ENCODE results near the gene ICAM5. TPM values are rescaled to one million over a fixed set of nuclear protein-coding genes. Genes with fewer than 3 reads are reported as not detected.

Gene ICAM5
- total RNA-seq, 1 experiment from 2014 or later: 2.0 TPM

GRCh38 chr19:10333758-10334587 is 44.2 kb downstream of the ICAM5 start:
- H3K9me2 ChIP-seq (replicated peaks; ENCODE audit: low read length): no peaks in the 10 kb centered on the region
- CTCF ChIA-PET: interaction anchor here (0.6 to 2.2 kb wide), 5 partner anchors 48 to 75 kb away, joined by 3 to 15 read pairs (median 5); partner anchors contain the start of gene ICAM1
- POLR2A ChIA-PET (ENCODE audit: unreplicated experiment): interaction anchor here (0.5 to 0.8 kb wide), 9 partner anchors 17 to 1653 kb away, joined by 4 to 26 read pairs (median 9); partner anchors contain the start of gene TYK2
- peak overlapping the region; percentile 86 for H3K9ac ChIP-seq (ENCODE audit: low read length)
- H3F3A ChIP-seq (ENCODE audit: low read length, unreplicated experiment): no peaks in the 10 kb centered on the region
- H3K4me3 ChIP-seq (ENCODE audit: low read length): peak overlapping the region; percentile 84
- TSS peak; percentile 80 for BruUV-seq (replicated peaks)
- H3K36me3 ChIP-seq (ENCODE audit: low read depth, low read length): peaks cover 14% of the 10 kb centered on the region
- DNase-seq (peak; percentile 20), ATAC-seq (peak; percentile 2)
- peaks cover 22% of the 10 kb centered on the region for H3K4me1 ChIP-seq (ENCODE audit: insufficient read depth, low read length)
- peak overlapping the region; percentile 96 for H3K4me2 ChIP-seq (ENCODE audit: low read length)
- no peaks in the 10 kb centered on the region for H3K9me3 ChIP-seq (ENCODE audit: low read length)
- peak overlapping the region; percentile 5 for H3K27ac ChIP-seq (ENCODE audit: low read length)
- H3K79me2 ChIP-seq (ENCODE audit: low read length): peaks cover 47% of the 10 kb centered on the region
- no peaks in the 10 kb centered on the region for H3K27me3 ChIP-seq (ENCODE audit: low read length)
- H2AFZ ChIP-seq (ENCODE audit: low read length): peak overlapping the region; percentile 82
- intact Hi-C loops (cut with micrococcal nuclease): loop anchor here (10.0 kb wide), 1 partner anchor 51 kb away; the partner anchor contains the start of gene TYK2
- peaks cover 10% of the 10 kb centered on the region for H4K20me1 ChIP-seq (ENCODE audit: low read length)
- TF ChIP-seq EZH2 (IDR thresholded peaks at IDR 0.05; ENCODE audit: low read length, unreplicated experiment) (no peak), EZH2phosphoT487 (IDR thresholded peaks at IDR 0.05; ENCODE audit: borderline replicate concordance, low read length) (no peak), CTCF (conservative IDR thresholded peaks at IDR 0.05; ENCODE audit: low read depth, low read length) (no peak)

GRCh38 chr19:10334588-10335351 is 45.0 kb downstream of the ICAM5 start:
- H3K4me1 ChIP-seq (ENCODE audit: insufficient read depth, low read length): peaks cover 22% of the 10 kb centered on the region
- TF ChIP-seq EZH2 (IDR thresholded peaks at IDR 0.05; ENCODE audit: low read length, unreplicated experiment): no peak
- no peak for TF ChIP-seq EZH2phosphoT487 (IDR thresholded peaks at IDR 0.05; ENCODE audit: borderline replicate concordance, low read length)
- peak; percentile 37; the same call in 1 of the 2 replicates for TF ChIP-seq CTCF (conservative IDR thresholded peaks at IDR 0.05; ENCODE audit: low read depth, low read length)
- intact Hi-C loops (cut with micrococcal nuclease): loop anchor here (1.0 to 10.0 kb wide), 2 partner anchors 50 to 65 kb away; partner anchors contain the start of gene TYK2
- no peaks in the 10 kb centered on the region for H3K9me3 ChIP-seq (ENCODE audit: low read length)
- peak overlapping the region; percentile 82 for H2AFZ ChIP-seq (ENCODE audit: low read length)
- no TSS peak for BruUV-seq (replicated peaks)
- H3F3A ChIP-seq (ENCODE audit: low read length, unreplicated experiment): no peaks in the 10 kb centered on the region
- H3K79me2 ChIP-seq (ENCODE audit: low read length): peaks cover 41% of the 10 kb centered on the region
- CTCF ChIA-PET: interaction anchor here (0.8 to 2.2 kb wide), 4 partner anchors 54 to 76 kb away, joined by 3 to 15 read pairs (median 6); partner anchors contain the start of gene ICAM1
- peak overlapping the region; percentile 86 for H3K9ac ChIP-seq (ENCODE audit: low read length)
- H3K36me3 ChIP-seq (ENCODE audit: low read depth, low read length): peaks cover 7% of the 10 kb centered on the region
- H4K20me1 ChIP-seq (ENCODE audit: low read length): peaks cover 10% of the 10 kb centered on the region
- POLR2A ChIA-PET (ENCODE audit: unreplicated experiment): interaction anchor here (0.6 to 0.8 kb wide), 5 partner anchors 18 to 164 kb away, joined by 3 to 11 read pairs (median 4); partner anchors contain the start of gene TYK2
- peak overlapping the region; percentile 84 for H3K4me3 ChIP-seq (ENCODE audit: low read length)
- no peaks in the 10 kb centered on the region for H3K9me2 ChIP-seq (replicated peaks; ENCODE audit: low read length)
- peak; percentile 99 for DNase-seq
- ATAC-seq: peak; percentile 84
- no peaks in the 10 kb centered on the region for H3K27me3 ChIP-seq (ENCODE audit: low read length)
- H3K27ac ChIP-seq (ENCODE audit: low read length): peak overlapping the region; percentile 5
- H3K4me2 ChIP-seq (ENCODE audit: low read length): peak overlapping the region; percentile 96

Data from PC-3 (cell line).